Heart left ventricle (tissue), 16 donors: ENCODE data around the gene TMC5. TPM values are rescaled to one million over a fixed set of nuclear protein-coding genes. Genes with fewer than 3 reads are reported as not detected.

Experiments
- ATAC-seq, 4 donors: fragments of 200-7000 bp; cut with Tn5 transposase; one replicate each; pipeline ENCODE4 v1.9.1; 2020 to 2022; ENCODE audit warnings: moderate library complexity in 4 of 4, mild to moderate bottlenecking in 3 of 4, moderate number of reproducible peaks in 1 of 4
- DNase-seq, 5 donors: peaks; one replicate each; pipeline ENCODE4 v3.0.0-alpha.2; 2020
- H3K27ac ChIP-seq, 12 donors: fragments of 200-600 bp; sonication (generic) in 4 of 12; one replicate each; pipeline versions ENCODE4 v1.5.0 to v1.8.0; 2016 to 2022; ENCODE audit warnings: mild to moderate bottlenecking in 2 of 12
- H3K27me3 ChIP-seq, 9 donors: fragments of 200-600 bp; sonication (generic) in 2 of 9; one replicate each; pipeline versions ENCODE4 v1.5.1 to v1.8.0; 2016 to 2022; ENCODE audit warnings: mild to moderate bottlenecking in 3 of 9
- H3K36me3 ChIP-seq, 9 donors: fragments of 200-600 bp; sonication (generic) in 2 of 9; one replicate each; pipeline versions ENCODE4 v1.5.0 to v1.8.0; 2018 to 2022; ENCODE audit warnings: mild to moderate bottlenecking in 2 of 9
- H3K4me1 ChIP-seq, 12 donors: fragments of 200-600 bp; sonication (generic) in 4 of 12; one replicate each; pipeline versions ENCODE4 v1.5.0 to v1.8.0; 2016 to 2022; ENCODE audit warnings: mild to moderate bottlenecking in 3 of 12
- H3K4me3 ChIP-seq, 12 donors: fragments of 200-600 bp; sonication (generic) in 4 of 12; one replicate each; pipeline versions ENCODE4 v1.5.0 to v1.8.0; 2017 to 2022; ENCODE audit warnings: mild to moderate bottlenecking in 9 of 12, moderate library complexity in 4 of 12
- H3K9me3 ChIP-seq, 12 donors: fragments of 200-600 bp; sonication (generic) in 4 of 12; one replicate each; pipeline versions ENCODE4 v1.5.0 to v1.8.0; 2016 to 2022; ENCODE audit warnings: mild to moderate bottlenecking in 1 of 12
- POLR2A ChIP-seq, 2 donors: fragments of 450-650 bp; IDR thresholded peaks; one replicate each; pipeline ENCODE4 v1.6.1; 2017; ENCODE audit warnings: antibody characterized with exemption in 2 of 2, mild to moderate bottlenecking in 2 of 2, moderate library complexity in 2 of 2
- WGBS, 4 donors: extraction: QIAGEN DNeasy Blood & Tissue Kit in 2 of 4; methylation state at CpG; one replicate each; pipeline versions ENCODE4 v1.1.5 to v1.1.7; 2013 to 2018; 5-methylcytosine and 5-hydroxymethylcytosine counted together
- intact Hi-C, 10 donors: fragments of 100-400 bp; cut with DNase I; formaldehyde crosslinking; loops; one replicate each; pipeline versions ENCODE4 v1.11.1 to v1.14.2; 2022
- polyA plus RNA-seq, 2 donors: library from polyadenylated mRNA; stranded (reverse); fragments of 200-250 nt; gene quantifications; one replicate each; pipeline ENCODE4 v1.2.3, GENCODE V29; 2013
- total RNA-seq, 9 donors: library from RNA; depleted of rRNA in 2 of 9; stranded (reverse); fragments of >200 nt in 2 of 9; fragmentation: NEBNext Ultra II Directional in 3 of 9; extraction: Animal tissue kit (Norgen Biotek cat#: 25700) in 3 of 9; gene quantifications; one replicate each; pipeline versions ENCODE4 v1.1.0 to v1.2.4, GENCODE V29; 2016 to 2023
- TF ChIP-seq, protein P1 (sequence below), 12 donors: fragments of 200-600 bp; sonication (generic) in 4 of 12; IDR thresholded peaks; one replicate each; pipeline versions ENCODE4 v1.5.0 to v1.8.0; 2018 to 2022; ENCODE audit warnings: antibody characterized with exemption in 12 of 12, mild to moderate bottlenecking in 5 of 12
- donor health status: ischemic (EF 13 %, LVEDD 7.1; RV severe dilation, severe dysfunction).
- donor health status: healthy with polysubstance abuse.
- donor health status: DM: no; HTN: yes; CAD: no.
- donor health status: DM: no; HTN: no; CAD: no.
- donor health status: ischemic (EF 25% LVEDD 6.9; RV normal size, moderate dysfunction).
- donor health status: ischemic (EF 25% LVEDD 5.7; RV mildly dilated, moderate dysfunction).
- donor health status: healthy.
- donor health status: DM: yes; HTN: yes; CAD: no.
- donor health status: ischemic (EF 35%, LVEDD 5.7; RV mildly dilated, moderate dysfunction).
- donor health status: nonischemic (EF 11% LVEDD 7.7; RV severe dilation, severe dysfunction).
- donor health status: DM: yes; HTN: yes; CAD: no.
- donor health status: PGD.
- donor health status: ischemic (EF 29% LVEDD 5.4; RV normal size, mild dysfunction).
- donor health status: nonischemic (EF 23%, LVEDD 6.1; RV moderate dilation, normal function).

The TMC5 gene
- total and polyA plus RNA-seq, 11 donors, result 1.8 TPM; not detected in 10

- no peak overlapping the region for H3K27ac ChIP-seq
- H3K36me3 ChIP-seq, result peaks cover 0 to 99% (median 81%) of the 10 kb centered on the region in 9 donors
- WGBS, 4 donors, result 85 to 97% (median 96%) methylated on average over 4 of the region's 4 CpGs
- no peak overlapping the region for H3K4me3 ChIP-seq
- no peaks in the 10 kb centered on the region for H3K27me3 ChIP-seq
- H3K9me3 ChIP-seq, result no peaks in the 10 kb centered on the region
- TF ChIP-seq POLR2A (IDR thresholded peaks at IDR 0.05), result no peak
- TF ChIP-seq, protein P1, sequence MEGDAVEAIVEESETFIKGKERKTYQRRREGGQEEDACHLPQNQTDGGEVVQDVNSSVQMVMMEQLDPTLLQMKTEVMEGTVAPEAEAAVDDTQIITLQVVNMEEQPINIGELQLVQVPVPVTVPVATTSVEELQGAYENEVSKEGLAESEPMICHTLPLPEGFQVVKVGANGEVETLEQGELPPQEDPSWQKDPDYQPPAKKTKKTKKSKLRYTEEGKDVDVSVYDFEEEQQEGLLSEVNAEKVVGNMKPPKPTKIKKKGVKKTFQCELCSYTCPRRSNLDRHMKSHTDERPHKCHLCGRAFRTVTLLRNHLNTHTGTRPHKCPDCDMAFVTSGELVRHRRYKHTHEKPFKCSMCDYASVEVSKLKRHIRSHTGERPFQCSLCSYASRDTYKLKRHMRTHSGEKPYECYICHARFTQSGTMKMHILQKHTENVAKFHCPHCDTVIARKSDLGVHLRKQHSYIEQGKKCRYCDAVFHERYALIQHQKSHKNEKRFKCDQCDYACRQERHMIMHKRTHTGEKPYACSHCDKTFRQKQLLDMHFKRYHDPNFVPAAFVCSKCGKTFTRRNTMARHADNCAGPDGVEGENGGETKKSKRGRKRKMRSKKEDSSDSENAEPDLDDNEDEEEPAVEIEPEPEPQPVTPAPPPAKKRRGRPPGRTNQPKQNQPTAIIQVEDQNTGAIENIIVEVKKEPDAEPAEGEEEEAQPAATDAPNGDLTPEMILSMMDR (IDR thresholded peaks at IDR 0.05), result no peak
- intact Hi-C loops, result loop anchor here in 2 of 10 donors (10.0 kb wide), 2 partner anchors 332 to 522 kb away; partner anchors contain the start of gene TMC7 (in 1 of the 2)
- no peak for DNase-seq
- peaks cover 0 to 12% (median 4%) of the 10 kb centered on the region in 12 donors for H3K4me1 ChIP-seq
- ATAC-seq, result no peak
Measured at GRCh38 chr16:19506965-19507364, 89.3 kb downstream of the TMC5 start.

- H3K4me1 ChIP-seq, result peaks cover 0 to 12% (median 4%) of the 10 kb centered on the region in 12 donors
- DNase-seq (no peak), ATAC-seq (no peak)
- H3K4me3 ChIP-seq, result no peak overlapping the region
- H3K9me3 ChIP-seq, result no peaks in the 10 kb centered on the region
- WGBS, 4 donors, result 88 to 97% (median 92%) methylated on average over 2 of the region's 2 CpGs
- no peak overlapping the region for H3K27ac ChIP-seq
- TF ChIP-seq, protein P1 (IDR thresholded peaks at IDR 0.05), result no peak
- no peak for TF ChIP-seq POLR2A (IDR thresholded peaks at IDR 0.05)
- H3K27me3 ChIP-seq, result no peaks in the 10 kb centered on the region
- intact Hi-C loops, result loop anchor here in 2 of 10 donors (10.0 kb wide), 2 partner anchors 333 to 523 kb away; partner anchors contain the start of gene TMC7 (in 1 of the 2)
- peaks cover 0 to 94% (median 72%) of the 10 kb centered on the region in 9 donors for H3K36me3 ChIP-seq
Measured at GRCh38 chr16:19507867-19508266, 90.2 kb downstream of the TMC5 start.

DNA sequence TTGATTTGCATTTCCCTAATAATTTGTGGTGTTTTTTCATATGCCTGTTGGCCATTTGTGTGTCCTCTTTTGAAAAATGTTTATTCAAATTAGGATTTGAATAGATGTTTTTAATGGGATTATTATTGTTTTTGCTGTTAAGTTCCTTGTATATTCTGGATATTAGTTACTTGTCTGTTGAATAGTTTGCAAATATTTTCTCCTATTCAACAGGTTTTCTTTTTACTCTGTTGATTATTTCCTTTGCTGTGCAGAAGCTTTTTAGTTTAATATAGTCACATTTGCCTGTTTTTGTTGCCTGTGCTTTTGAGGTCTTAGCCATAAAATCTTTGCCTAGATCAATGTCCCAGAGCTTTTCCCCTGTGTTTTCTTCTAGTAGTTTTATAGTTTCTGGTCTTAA is 94.6 kb downstream of the TMC5 start:
- Histone ChIP-seq H3K27ac (no peak overlapping the region), H3K27me3 (no peaks in the 10 kb centered on the region), H3K4me1 (peaks cover 0 to 25% (median 0%) of the 10 kb centered on the region in 12 donors), H3K9me3 (no peaks in the 10 kb centered on the region), H3K36me3 (peaks cover 0 to 86% (median 70%) of the 10 kb centered on the region in 9 donors), H3K4me3 (no peak overlapping the region)
- TF ChIP-seq, protein P1 (IDR thresholded peaks at IDR 0.05), result no peak
- no peak for TF ChIP-seq POLR2A (IDR thresholded peaks at IDR 0.05)
- no peak for ATAC-seq
- no peak for DNase-seq
- intact Hi-C loops, result no loop called here

- peaks cover 0 to 38% (median 3%) of the 10 kb centered on the region in 12 donors for H3K4me1 ChIP-seq
- ATAC-seq (peak in 3 of 4 donors; percentile 26 to 53 (median 42)), DNase-seq (no peak)
- peak overlapping the region in 1 of 12 donors; percentile 0 for H3K4me3 ChIP-seq
- H3K9me3 ChIP-seq, result no peaks in the 10 kb centered on the region
- H3K36me3 ChIP-seq, result peaks cover 0 to 75% (median 59%) of the 10 kb centered on the region in 9 donors
- 82 to 86% (median 85%) methylated on average over 4 of the region's 4 CpGs for WGBS, 4 donors
- intact Hi-C loops, result no loop called here
- TF ChIP-seq POLR2A (IDR thresholded peaks at IDR 0.05), result no peak
- TF ChIP-seq, protein P1 (IDR thresholded peaks at IDR 0.05), result no peak
- H3K27me3 ChIP-seq, result no peaks in the 10 kb centered on the region
- H3K27ac ChIP-seq, result peak overlapping the region in 1 of 12 donors; percentile 38
Measured at GRCh38 chr16:19513377-19514053, 95.8 kb downstream of the TMC5 start.
